Activated naive CD4-positive, alpha-beta T cell treated with anti-CD3 and anti-CD28 coated beads, Interleukin-2, amount 10 ng/mL, durations not matched to agents 7 days and 5 days (primary cell): ENCODE data around the gene LEP.

ENCODE experiments used
- CTCF ChIA-PET: fragments of 350-600 bp; sonication (Branson Sonifier 250); formaldehyde crosslinking; loops from one replicate; lab custom pipeline; 2021; ENCODE audit warnings: antibody characterized with exemption; lab: Charles Lee
- DNase-seq: peaks from one replicate; pipeline ENCODE4 v3.0.0-alpha.2; 2020
- H3K27ac Mint-ChIP-seq: one replicate; pipeline ENCODE4 v1.8.0; 2021; ENCODE audit warnings: mild to moderate bottlenecking, moderate library complexity, mixed read lengths
- H3K27me3 Mint-ChIP-seq: one replicate; pipeline ENCODE4 v1.8.0; 2021; ENCODE audit warnings: mild to moderate bottlenecking, mixed read lengths
- H3K36me3 Mint-ChIP-seq: one replicate; pipeline ENCODE4 v1.8.0; 2021; ENCODE audit warnings: mixed read lengths
- H3K4me1 Mint-ChIP-seq: one replicate; pipeline ENCODE4 v1.8.0; 2021; ENCODE audit warnings: mixed read lengths
- H3K4me3 Mint-ChIP-seq: one replicate; pipeline ENCODE4 v1.8.0; 2021; ENCODE audit warnings: mild to moderate bottlenecking, moderate library complexity, mixed read lengths
- H3K9me3 Mint-ChIP-seq: one replicate; pipeline ENCODE4 v1.8.0; 2021; ENCODE audit warnings: mixed read lengths

Gene LEP

GRCh38 chr7:128240696-128241386, at the start of gene LEP:
LEP (plus strand) TSS chr7:128241278; CDS start chr7:128252019, 10,741 bp downstream.
- Mint-ChIP-seq H3K27me3 (peaks cover 60% of the 10 kb centered on the region), H3K4me3 (no peak within 1 kb of the TSS), H3K9me3 (peaks cover 10% of the 10 kb centered on the region), H3K27ac (no peak within 1 kb of the TSS), H3K36me3 (peaks cover 5% of the 10 kb centered on the region), H3K4me1 (peaks cover 10% of the 10 kb centered on the region)
- no peak for DNase-seq
- CTCF ChIA-PET: no interaction called here

GRCh38 chr7:128192497-128193142, 48.5 kb upstream of the LEP start:
- peaks cover 30% of the 10 kb centered on the region for H3K9me3 Mint-ChIP-seq
- no peak overlapping the region for H3K4me3 Mint-ChIP-seq
- H3K36me3 Mint-ChIP-seq: peaks cover 9% of the 10 kb centered on the region
- CTCF ChIA-PET: interaction anchor here (3.2 kb wide), 1 partner anchor 17 kb away, joined by 15 read pairs; no protein-coding TSS in a partner anchor
- no peak for DNase-seq
- no peak overlapping the region for H3K27ac Mint-ChIP-seq
- no peaks in the 10 kb centered on the region for H3K4me1 Mint-ChIP-seq
- H3K27me3 Mint-ChIP-seq: peaks cover 55% of the 10 kb centered on the region

DNA sequence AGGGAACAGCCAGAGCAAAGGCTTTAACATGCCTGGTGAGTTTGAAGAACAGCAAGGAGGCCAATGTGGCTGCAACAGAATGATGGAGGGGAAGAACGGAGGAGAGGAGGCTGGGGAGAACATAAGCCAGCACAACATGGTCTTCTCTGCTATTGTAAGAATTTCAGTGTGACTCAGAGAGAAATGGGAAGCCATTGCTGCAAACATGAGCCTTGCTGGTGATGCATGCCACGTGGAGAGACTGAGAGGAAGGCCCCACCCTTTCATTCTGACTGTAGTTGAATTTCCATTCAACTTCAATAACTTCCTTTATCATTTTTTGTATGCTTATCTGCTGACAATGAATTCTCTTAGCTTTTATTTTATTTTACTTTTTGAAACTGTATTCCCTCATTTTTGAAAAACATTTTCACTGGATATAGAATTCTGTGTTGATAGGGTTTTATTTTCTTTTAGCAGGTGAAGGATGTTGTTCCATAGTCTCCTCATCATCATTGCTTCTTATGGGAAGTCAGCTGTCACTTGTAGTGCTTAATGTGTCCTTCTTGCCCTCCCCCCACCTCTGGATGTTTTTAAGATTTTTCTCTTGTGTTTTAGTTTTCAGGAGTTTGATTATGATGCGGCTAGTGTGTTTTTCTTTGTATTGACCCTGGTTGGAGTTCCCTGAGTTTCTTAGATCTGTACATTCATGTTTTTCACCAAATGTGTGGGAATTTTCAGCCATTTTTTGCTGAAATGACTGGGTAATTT, 46.4 kb upstream of the LEP start:
- peaks cover 9% of the 10 kb centered on the region for H3K36me3 Mint-ChIP-seq
- H3K9me3 Mint-ChIP-seq: peaks cover 30% of the 10 kb centered on the region
- peaks cover 53% of the 10 kb centered on the region for H3K27me3 Mint-ChIP-seq
- no peak overlapping the region for H3K27ac Mint-ChIP-seq
- no peak for DNase-seq
- H3K4me1 Mint-ChIP-seq: no peaks in the 10 kb centered on the region
- no peak overlapping the region for H3K4me3 Mint-ChIP-seq
- CTCF ChIA-PET: no interaction called here

GRCh38 chr7:128197589-128197988, 43.5 kb upstream of the LEP start:
- Mint-ChIP-seq H3K4me3 (no peak overlapping the region), H3K27ac (no peak overlapping the region), H3K4me1 (peaks cover 9% of the 10 kb centered on the region), H3K27me3 (peaks cover 59% of the 10 kb centered on the region), H3K36me3 (peaks cover 9% of the 10 kb centered on the region), H3K9me3 (peaks cover 30% of the 10 kb centered on the region)
- DNase-seq: no peak
- CTCF ChIA-PET: interaction anchor here (3.8 kb wide), 1 partner anchor 11 kb away, joined by 22 read pairs; no protein-coding TSS in a partner anchor

GRCh38 chr7:128197989-128198580, 43.0 kb upstream of the LEP start:
- H3K27me3 Mint-ChIP-seq: peaks cover 60% of the 10 kb centered on the region
- DNase-seq: no peak
- H3K9me3 Mint-ChIP-seq: peaks cover 29% of the 10 kb centered on the region
- peaks cover 9% of the 10 kb centered on the region for H3K4me1 Mint-ChIP-seq
- CTCF ChIA-PET: interaction anchor here (0.6 to 3.8 kb wide), 2 partner anchors 11 to 27 kb away, joined by 3 to 22 read pairs; no protein-coding TSS in a partner anchor
- H3K4me3 Mint-ChIP-seq: no peak overlapping the region
- H3K27ac Mint-ChIP-seq: no peak overlapping the region
- peaks cover 9% of the 10 kb centered on the region for H3K36me3 Mint-ChIP-seq

GRCh38 chr7:128200376-128200775, 40.7 kb upstream of the LEP start:
- Mint-ChIP-seq H3K4me1 (peaks cover 9% of the 10 kb centered on the region), H3K27me3 (peaks cover 73% of the 10 kb centered on the region), H3K27ac (no peak overlapping the region), H3K9me3 (peaks cover 11% of the 10 kb centered on the region), H3K36me3 (peaks cover 1% of the 10 kb centered on the region), H3K4me3 (no peak overlapping the region)
- no peak for DNase-seq
- CTCF ChIA-PET: interaction anchor here (0.8 to 3.8 kb wide), 3 partner anchors 8 to 55 kb away, joined by 3 to 22 read pairs (median 3); no protein-coding TSS in a partner anchor

DNA sequence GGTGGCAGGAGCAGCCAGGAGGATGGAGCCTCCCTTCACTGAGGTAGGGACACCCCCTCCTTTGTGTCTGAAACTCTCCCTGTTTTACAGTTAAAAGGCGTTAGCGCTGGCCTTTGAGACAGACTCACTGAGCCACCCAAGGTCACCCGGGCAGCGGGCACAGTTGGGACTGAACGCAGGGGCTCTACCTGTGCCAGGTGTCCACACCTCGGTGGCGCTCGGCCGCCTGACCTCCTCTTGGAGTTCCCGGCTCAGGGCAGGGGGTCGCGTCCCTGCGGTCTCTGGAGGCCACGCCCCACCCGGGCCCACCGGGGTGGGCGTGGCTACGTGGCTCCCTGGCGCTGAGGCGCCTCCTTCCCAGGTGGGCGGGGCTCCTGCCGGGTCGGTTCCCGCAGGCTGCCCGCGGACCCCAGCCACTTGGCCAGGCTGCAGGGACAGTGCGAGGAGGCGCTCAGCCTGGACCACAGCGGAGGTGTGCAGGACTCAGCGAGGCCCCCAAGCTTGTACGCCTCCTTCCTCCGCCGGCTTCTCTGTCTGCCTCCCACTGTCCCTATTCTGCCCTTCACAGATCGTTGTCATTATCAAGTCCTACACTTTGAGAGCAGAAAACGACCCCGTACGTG, 39.9 kb upstream of the LEP start:
- Mint-ChIP-seq H3K36me3 (peaks cover 1% of the 10 kb centered on the region), H3K27ac (no peak overlapping the region), H3K9me3 (peaks cover 7% of the 10 kb centered on the region), H3K4me3 (no peak overlapping the region), H3K4me1 (peaks cover 9% of the 10 kb centered on the region), H3K27me3 (peaks cover 72% of the 10 kb centered on the region)
- no peak for DNase-seq
- CTCF ChIA-PET: interaction anchor here (3.8 kb wide), 1 partner anchor 8 kb away, joined by 22 read pairs; no protein-coding TSS in a partner anchor

GRCh38 chr7:128201690-128202085, 39.4 kb upstream of the LEP start:
- Mint-ChIP-seq H3K4me1 (peaks cover 9% of the 10 kb centered on the region), H3K27me3 (peaks cover 72% of the 10 kb centered on the region), H3K9me3 (peaks cover 4% of the 10 kb centered on the region), H3K36me3 (peaks cover under 1% of the 10 kb centered on the region), H3K27ac (no peak overlapping the region), H3K4me3 (no peak overlapping the region)
- DNase-seq: no peak
- CTCF ChIA-PET: no interaction called here

GRCh38 chr7:128202287-128202957, 38.7 kb upstream of the LEP start:
- no peaks in the 10 kb centered on the region for H3K36me3 Mint-ChIP-seq
- H3K27ac Mint-ChIP-seq: no peak overlapping the region
- CTCF ChIA-PET: interaction anchor here (0.6 to 0.9 kb wide), 2 partner anchors 67 to 168 kb away, joined by 3 read pairs; no protein-coding TSS in a partner anchor
- DNase-seq: no peak
- no peaks in the 10 kb centered on the region for H3K9me3 Mint-ChIP-seq
- H3K4me1 Mint-ChIP-seq: peaks cover 9% of the 10 kb centered on the region
- H3K4me3 Mint-ChIP-seq: no peak overlapping the region
- H3K27me3 Mint-ChIP-seq: peaks cover 72% of the 10 kb centered on the region

DNA sequence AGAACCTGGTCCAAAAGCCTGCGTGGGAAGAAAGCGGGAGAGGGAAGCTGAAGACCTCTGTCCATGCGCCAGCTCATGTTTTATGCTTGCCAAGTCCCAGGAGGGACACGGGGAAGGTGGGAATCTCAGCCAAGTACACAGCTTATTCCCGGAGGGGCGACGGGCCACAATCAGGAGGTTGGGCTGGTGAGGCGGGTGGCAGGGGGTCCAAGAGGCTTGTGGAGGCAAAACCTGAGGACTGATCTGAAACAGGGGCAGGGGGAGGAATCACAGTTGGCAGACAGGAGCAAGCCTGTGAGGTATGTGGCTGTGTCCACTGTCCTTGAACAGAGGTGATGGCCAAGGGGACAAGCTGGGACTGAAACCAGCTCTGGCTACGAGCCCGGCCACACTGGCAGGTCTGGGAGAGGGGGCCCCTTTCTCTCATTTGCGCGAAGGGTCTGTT, 38.0 kb upstream of the LEP start:
- H3K4me1 Mint-ChIP-seq: peaks cover 9% of the 10 kb centered on the region
- H3K4me3 Mint-ChIP-seq: no peak overlapping the region
- no peak overlapping the region for H3K27ac Mint-ChIP-seq
- no peak for DNase-seq
- no peaks in the 10 kb centered on the region for H3K9me3 Mint-ChIP-seq
- no peaks in the 10 kb centered on the region for H3K36me3 Mint-ChIP-seq
- H3K27me3 Mint-ChIP-seq: peaks cover 66% of the 10 kb centered on the region
- CTCF ChIA-PET: interaction anchor here (0.6 to 0.9 kb wide), 2 partner anchors 67 to 168 kb away, joined by 3 read pairs; no protein-coding TSS in a partner anchor

- H3K4me3 Mint-ChIP-seq: no peak overlapping the region
- no peak for DNase-seq
- peaks cover 64% of the 10 kb centered on the region for H3K27me3 Mint-ChIP-seq
- H3K36me3 Mint-ChIP-seq: no peaks in the 10 kb centered on the region
- no peaks in the 10 kb centered on the region for H3K9me3 Mint-ChIP-seq
- peaks cover 9% of the 10 kb centered on the region for H3K4me1 Mint-ChIP-seq
- CTCF ChIA-PET: interaction anchor here (9.4 kb wide), 1 partner anchor 67 kb away, joined by 83 read pairs; no protein-coding TSS in a partner anchor
- H3K27ac Mint-ChIP-seq: no peak overlapping the region
Measured at GRCh38 chr7:128203710-128204214, 37.3 kb upstream of the LEP start.

- H3K27ac Mint-ChIP-seq: no peak overlapping the region
- CTCF ChIA-PET: interaction anchor here (9.4 kb wide), 1 partner anchor 68 kb away, joined by 83 read pairs; no protein-coding TSS in a partner anchor
- H3K4me1 Mint-ChIP-seq: peaks cover 9% of the 10 kb centered on the region
- H3K9me3 Mint-ChIP-seq: no peaks in the 10 kb centered on the region
- DNase-seq: no peak
- H3K4me3 Mint-ChIP-seq: no peak overlapping the region
- H3K27me3 Mint-ChIP-seq: peaks cover 61% of the 10 kb centered on the region
- no peaks in the 10 kb centered on the region for H3K36me3 Mint-ChIP-seq
Measured at GRCh38 chr7:128204455-128204854, 36.6 kb upstream of the LEP start.
